K562 treated with DMSO at 1 percent for 12 hours (cell line): ENCODE results near the gene ID4. TPM values are rescaled to one million over a fixed set of nuclear protein-coding genes. Genes with fewer than 3 reads are reported as not detected.

Experiments
- total RNA-seq: library from RNA; unstranded; fragments of 300-600 nt; gene quantifications from 2 replicates; pipeline ENCODE4 v1.2.3, GENCODE V29; 2022; ENCODE audit not compliant: insufficient read depth

The ID4 gene, protein sequence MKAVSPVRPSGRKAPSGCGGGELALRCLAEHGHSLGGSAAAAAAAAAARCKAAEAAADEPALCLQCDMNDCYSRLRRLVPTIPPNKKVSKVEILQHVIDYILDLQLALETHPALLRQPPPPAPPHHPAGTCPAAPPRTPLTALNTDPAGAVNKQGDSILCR
- not detected in 2 replicates for total RNA-seq

DNA sequence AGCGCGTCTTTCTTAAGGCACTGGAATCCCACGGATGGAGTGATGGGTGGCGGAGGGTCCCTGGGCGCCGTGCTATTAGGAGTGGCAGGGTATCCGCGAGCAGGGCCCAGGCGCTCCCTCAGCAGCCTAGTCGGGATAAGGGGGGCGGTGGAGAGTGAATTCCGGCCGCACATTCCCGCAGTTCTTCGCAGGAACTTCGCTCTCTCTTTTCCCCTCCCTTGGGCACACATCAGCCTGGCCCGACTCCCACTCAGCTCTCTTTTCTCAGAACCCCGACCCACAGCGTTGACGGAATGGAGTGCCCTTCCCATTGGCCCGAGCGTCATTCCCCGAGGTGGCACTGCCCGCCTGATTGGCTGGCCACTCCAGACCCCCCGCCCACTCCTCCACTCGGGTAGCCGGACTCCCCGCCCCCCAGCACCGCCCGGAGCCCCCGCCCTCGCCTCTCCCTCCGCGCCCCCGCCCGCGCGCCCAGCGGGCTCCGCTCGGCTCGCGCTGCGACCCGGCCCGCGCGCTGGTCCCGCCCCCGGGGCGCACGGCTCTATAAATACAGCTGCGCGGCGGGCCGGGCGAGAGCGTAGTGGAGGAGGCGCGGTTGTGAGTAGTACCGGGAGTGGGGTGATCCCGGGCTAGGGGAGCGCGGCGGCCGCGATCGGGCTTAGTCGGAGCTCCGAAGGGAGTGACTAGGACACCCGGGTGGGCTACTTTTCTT, at the start of gene ID4:
Gene ID4, plus strand, starts transcription at position 572 of the 712 bp plus-strand sequence. CDS start 385 bp downstream, outside the sequence.

